HG02571 (cell line): ENCODE measurements around the gene POLR3H.

Source experiments
- ATAC-seq: cut with Tn5 transposase; IDR thresholded peaks from one replicate; pipeline ENCODE4 v1.9.1; 2021; ENCODE audit warnings: mild to moderate bottlenecking, moderate library complexity; ENCODE audit not compliant: unreplicated experiment

POLR3H gene

DNA sequence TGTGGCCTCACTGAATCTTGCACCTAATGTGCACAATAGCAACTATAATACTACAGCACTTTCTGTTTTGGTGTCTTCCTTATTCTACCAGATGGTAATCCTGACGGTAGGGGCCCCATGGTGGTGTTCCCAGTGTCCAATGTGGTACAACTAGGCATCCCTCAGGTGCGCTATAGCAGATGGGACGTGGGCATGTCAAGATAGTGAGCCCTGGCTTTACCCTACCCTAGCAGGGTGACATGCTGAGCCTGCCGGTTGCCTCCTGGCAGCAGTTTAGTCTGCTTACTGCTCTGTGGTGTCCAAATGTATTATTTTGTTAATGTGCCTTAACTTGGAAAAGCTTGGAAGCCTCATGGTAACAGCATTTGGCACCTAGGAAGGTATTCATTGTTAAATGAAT, 56.2 kb downstream of the POLR3H start:
- ATAC-seq = no peak

DNA sequence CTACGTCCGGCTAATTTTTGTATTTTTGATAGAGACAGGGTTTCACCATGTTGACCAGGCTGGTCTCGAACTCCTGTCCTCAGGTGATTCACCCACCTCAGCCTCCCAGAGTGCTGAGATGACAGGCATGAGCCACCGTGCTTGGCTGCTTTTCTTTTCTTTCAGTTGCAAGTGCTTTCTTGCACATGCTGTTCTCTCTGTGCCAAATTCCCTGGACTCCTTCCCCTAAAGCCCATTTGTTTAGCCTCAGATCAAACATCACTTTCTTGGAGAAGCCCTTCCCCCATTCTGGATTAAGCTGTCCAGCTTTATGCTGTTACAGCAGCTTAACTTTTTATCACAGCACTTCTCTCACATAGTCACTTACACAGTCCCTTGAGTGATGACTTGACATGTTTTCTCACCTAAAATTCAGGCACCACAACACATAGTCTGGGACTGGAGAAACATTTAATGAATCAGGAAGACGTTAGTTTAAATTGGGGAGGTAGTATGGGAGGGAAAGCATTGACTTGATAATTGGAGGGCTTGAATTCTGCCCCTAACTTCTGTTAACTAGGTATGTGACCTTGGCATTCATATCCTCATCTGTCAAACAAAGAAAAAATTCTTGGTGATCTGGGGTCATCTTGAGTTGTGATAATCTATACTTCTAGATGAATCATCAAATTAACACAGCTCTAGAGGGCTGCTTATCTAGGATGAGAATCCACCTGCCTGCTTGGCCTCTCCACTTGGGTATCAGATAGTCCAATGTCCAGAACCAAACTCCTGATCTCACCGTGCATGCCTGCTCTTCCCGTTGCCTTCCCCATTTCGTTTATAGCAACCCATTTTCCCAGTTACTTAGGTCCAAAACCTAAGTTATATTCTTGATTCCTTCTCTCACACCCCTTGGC, 57.0 kb downstream of the POLR3H start:
- no peak for ATAC-seq

DNA sequence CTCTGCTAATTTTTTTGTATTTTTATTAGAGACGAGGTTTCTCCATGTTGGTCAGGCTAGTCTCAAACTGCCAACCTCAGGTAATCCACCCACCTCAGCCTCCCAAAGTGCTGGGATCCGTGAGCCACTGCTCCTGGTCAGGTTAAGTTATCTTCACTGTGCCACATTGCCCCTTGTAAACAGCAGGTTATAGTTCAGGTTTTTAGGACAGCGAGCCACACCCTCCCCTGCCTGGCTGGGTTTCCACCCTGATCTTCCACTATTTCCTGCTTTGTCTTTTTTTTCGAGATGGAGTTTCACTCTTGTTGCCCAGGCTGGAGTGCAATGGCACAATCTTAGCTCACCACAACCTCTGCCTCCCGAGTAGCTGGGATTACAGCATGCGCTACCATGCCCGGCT, 59.2 kb downstream of the POLR3H start:
- no peak for ATAC-seq

DNA sequence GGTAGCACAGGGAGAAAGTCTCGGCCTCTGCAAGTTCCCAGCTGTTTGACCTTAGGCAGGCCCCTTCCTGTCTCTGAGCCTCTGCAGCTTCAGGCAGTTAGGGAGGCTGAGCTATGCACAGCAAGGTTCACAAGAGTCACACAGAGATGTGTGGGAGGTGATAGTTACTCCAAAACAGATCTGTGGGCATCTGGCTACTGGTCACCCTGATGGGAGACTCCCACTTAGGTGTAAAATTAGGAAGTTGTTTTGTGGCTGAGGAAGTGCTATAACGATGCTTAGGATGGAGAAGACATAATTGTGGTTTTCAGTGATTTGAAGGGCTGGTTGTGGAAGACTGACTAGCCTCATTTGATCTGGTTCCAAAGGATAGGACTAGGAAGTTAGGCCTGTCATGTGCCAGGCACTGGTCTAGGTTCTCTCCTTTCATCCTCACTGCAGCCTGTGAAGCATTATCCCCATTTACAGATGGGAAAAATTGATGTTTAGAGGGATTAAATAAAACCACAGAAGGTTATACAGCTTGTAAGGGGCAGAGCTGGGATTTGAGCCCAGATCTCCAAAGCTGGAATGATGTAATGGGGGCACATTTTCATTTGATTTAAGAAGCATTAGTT, 61.8 kb downstream of the POLR3H start:
- ATAC-seq = no peak

DNA sequence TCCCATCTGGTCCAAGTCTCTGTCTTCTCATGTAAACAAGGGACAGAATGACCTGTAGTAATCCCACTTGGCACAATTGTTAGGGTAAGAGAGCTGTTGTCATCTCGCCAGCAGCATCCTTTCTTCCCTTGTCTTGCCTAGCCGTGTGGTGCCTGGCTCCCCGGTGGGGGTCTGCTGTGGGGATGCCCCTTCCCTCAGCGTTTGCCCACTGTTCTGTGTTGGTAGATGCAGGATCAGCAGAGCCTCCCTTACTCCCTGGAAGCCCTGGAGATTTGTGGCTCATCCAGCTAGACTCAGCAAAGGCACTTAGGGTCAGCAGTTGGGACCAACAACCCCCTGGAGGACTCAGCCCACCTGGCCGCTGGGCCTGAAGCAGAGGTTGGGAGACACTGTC, 62.3 kb downstream of the POLR3H start:
- ATAC-seq = no peak

DNA sequence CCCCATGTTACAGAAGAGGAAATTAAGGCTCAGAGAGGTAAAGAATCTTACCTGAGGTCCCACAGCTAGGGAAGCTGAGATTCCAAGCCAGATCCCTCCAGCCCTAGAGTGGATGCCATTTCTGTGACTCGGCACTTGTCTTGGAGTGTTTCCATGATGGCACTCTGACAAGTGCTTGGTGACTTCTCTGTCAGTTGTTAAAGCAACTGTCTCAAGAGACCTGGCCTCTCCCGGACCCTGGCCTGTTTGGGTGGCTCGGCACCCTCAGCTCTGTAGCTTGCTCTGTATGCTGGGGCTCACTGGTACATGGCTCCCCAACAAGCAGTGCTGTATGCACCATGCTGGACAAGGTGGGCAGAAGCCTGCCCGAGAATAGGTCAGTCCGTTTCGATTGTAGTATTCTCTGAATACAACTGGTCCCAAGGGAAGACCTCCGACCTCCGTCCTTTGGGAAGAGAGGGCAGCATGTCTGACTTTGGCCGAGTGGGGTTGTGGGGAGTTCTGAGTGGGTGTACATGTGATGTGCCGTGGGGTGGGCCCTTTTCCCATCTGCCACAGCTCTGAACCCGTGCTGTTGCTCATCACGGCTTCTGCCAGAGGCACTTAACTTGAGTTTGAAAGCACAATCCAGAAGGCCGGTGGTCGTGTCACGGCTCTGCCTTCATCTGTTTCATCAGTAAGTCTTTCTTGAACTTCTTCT, 63.0 kb downstream of the POLR3H start:
- no peak for ATAC-seq

DNA sequence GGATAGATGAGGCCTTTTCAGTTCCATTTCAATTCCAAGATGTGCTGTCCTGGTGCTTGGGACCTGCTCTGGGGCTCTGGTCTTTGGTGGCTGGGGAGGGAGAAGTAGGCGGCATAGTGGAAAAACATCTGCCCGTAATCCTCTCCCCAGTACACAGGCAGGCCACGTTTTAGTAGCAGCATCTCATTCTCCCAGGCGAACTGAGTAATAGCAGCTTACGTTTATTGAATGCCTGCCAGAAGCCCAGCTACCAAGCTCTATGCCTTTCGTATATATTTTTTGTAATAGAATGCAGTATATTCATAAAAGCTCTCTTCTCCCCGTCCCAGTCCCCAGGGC, 63.9 kb downstream of the POLR3H start:
- no peak for ATAC-seq

DNA sequence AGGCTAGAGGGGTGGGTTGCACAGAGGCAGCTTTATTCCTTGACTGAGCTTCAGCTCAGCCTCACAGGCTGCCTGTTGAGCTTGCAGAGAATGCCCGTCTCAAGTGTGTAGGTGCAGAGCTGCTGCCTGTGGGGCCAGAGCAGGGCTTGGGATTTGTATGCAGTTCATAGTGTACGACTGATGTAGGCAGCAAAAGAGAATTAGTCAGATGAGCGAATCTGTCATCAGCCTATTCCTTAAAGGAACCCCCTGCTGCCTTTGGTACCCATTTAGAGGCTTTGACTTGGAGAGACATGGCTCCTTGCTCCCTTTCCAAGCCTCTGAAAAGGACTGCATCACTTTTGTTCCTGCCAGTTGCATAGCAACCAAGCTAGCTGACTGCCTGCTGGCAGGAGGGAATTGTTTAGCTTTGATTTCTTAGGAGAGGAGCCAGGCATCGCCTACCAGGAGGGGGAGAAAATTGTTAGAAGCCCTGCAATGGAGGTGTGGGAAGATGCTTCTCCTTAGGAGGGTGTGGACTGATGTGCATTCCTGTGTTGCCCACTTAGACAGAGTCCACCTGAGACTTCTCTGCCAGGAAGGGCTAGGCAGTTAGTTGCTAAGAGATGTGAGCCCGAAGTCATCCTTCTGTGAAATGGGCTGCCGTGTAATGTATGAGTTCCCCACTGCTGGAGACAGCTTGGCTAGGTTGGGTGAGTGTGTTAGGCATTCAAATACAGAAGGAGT, 64.4 kb downstream of the POLR3H start:
- ATAC-seq = no peak

DNA sequence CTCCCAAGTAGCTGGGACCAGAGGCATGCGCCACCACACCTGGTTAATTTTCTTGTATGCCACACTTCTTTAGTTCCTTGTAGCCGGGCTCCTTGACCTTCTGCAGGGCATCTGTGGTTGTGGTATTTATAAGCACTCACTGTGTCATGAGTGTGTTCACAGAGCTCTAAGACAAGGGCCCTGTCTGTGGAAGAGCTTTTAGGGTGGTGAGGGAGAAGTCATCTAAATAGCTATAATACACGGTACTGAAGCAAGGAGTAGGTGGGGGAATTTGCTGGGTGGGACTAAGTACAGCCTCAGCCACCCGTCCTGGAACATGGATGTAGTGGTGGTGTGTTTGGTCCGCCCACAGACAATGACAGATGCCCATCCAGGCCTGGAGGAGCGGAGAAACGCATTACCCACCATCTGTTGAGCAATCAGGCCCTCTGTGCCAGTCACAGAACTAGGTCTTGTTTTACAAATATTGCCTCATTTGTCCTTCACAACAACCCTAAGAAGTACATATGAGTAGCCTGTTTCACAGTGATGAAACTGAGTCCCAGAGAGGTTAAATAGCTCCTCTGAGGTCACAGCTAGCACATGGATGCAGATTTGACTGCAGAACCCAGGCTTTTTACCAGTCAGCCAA, 65.3 kb downstream of the POLR3H start:
- no peak for ATAC-seq

DNA sequence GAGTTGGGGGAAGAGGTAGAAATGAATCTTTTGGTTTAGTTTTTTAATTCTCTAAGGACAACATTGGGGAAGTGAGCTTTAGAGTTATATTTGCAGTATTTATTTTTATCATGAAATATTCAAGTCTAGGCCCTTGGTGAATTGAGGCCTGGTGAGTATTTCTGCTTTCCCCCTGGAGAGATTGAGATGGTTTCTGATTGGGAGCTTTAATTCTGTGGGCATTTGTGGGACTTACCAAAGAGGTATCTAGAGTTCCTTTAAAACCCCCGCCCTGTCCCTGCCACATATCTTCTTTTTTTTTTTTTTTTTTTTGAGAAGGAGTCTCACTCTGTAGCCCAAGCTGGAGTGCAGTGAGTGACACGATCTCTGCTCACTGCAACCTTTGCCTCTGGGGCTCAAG, 65.8 kb downstream of the POLR3H start:
- ATAC-seq = no peak
